ENCODE measurements around the gene TPD52L1.

DNA sequence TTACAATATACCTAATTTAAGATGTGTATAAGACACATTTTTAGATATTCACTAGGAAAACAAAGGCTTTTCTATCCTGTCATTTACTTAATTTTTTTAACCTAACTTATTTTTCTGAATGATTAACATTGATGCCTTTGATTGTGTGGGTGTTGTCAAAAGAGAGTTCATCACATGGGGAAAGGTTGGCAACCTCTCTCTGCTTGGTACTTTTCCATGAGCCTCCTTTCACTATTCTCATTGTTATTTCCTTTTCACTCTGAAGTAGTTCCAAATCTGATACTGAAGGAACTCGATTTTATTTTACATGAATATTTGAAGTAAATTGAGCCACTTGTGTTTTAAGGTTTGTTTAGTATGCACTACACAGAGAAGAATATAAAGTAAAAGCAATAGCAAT is 35.9 kb downstream of the TPD52L1 start:
- TF ChIP-seq, protein P1, sequence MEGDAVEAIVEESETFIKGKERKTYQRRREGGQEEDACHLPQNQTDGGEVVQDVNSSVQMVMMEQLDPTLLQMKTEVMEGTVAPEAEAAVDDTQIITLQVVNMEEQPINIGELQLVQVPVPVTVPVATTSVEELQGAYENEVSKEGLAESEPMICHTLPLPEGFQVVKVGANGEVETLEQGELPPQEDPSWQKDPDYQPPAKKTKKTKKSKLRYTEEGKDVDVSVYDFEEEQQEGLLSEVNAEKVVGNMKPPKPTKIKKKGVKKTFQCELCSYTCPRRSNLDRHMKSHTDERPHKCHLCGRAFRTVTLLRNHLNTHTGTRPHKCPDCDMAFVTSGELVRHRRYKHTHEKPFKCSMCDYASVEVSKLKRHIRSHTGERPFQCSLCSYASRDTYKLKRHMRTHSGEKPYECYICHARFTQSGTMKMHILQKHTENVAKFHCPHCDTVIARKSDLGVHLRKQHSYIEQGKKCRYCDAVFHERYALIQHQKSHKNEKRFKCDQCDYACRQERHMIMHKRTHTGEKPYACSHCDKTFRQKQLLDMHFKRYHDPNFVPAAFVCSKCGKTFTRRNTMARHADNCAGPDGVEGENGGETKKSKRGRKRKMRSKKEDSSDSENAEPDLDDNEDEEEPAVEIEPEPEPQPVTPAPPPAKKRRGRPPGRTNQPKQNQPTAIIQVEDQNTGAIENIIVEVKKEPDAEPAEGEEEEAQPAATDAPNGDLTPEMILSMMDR (IDR thresholded peaks at IDR 0.05), result no peak
- TF ChIP-seq POLR2A (IDR thresholded peaks at IDR 0.05), result no peak
